HG03135 (cell line): ENCODE measurements around the gene PLEKHM1.

Experiments
- ATAC-seq: cut with Tn5 transposase; IDR thresholded peaks from one replicate; pipeline ENCODE4 v1.9.1; 2021; ENCODE audit warnings: mild to moderate bottlenecking, moderate library complexity; ENCODE audit not compliant: unreplicated experiment

The PLEKHM1 gene

GRCh38 chr17:45429339-45430005 is 61.0 kb downstream of the PLEKHM1 start:
- no peak for ATAC-seq

DNA sequence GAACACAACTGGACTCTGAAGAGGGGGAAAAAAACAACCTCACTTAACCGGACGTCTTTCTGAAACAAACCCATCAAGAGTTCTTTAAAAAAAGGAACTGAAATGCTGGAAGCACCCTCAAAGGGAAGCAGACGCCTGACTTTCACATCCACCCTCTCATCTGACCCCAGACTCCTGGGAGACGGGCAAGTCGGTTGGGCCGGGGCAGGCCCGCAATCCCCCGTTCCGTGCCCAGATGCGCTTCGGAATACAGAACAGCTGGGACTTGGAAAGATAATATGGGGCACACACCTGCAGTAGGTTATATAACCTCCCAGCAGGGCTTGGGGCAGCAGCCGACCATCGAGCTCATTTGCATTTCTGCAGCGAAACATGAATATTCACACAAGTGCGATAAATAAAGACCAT is 61.6 kb downstream of the PLEKHM1 start:
- ATAC-seq: no peak

- ATAC-seq: peak; percentile 45
These were observed 62.4 kb downstream of the PLEKHM1 start for GRCh38 chr17:45428050-45428617.

GRCh38 chr17:45427181-45427835 is 63.2 kb downstream of the PLEKHM1 start:
- ATAC-seq: no peak

- ATAC-seq: no peak
These were observed 64.0 kb downstream of the PLEKHM1 start for GRCh38 chr17:45426561-45426960.

- ATAC-seq: no peak
These were observed 64.5 kb downstream of the PLEKHM1 start for GRCh38 chr17:45425984-45426413.

GRCh38 chr17:45425125-45425983 is 65.2 kb downstream of the PLEKHM1 start:
- no peak for ATAC-seq

GRCh38 chr17:45424769-45425124 is 65.8 kb downstream of the PLEKHM1 start:
- ATAC-seq: no peak

DNA sequence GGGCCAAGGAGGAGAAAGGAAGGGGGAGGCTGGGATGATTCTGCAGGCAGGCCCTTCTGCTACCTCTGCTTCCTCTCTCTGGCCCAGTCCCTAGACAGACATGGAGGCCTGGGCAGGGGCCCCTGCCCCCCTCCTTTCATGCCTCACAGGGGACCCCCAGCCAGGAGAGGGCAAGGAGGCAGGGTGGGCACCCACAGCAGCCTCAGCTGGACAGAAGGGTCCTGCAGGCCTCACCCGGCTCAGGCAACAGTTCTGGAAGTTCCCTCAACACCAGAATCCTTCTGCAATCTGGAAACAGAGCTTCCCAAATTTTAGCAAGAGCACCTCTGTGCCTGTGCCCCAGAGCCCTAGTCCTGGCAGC is 66.6 kb downstream of the PLEKHM1 start:
- no peak for ATAC-seq

GRCh38 chr17:45423304-45423974 is 67.1 kb downstream of the PLEKHM1 start:
- ATAC-seq: no peak

DNA sequence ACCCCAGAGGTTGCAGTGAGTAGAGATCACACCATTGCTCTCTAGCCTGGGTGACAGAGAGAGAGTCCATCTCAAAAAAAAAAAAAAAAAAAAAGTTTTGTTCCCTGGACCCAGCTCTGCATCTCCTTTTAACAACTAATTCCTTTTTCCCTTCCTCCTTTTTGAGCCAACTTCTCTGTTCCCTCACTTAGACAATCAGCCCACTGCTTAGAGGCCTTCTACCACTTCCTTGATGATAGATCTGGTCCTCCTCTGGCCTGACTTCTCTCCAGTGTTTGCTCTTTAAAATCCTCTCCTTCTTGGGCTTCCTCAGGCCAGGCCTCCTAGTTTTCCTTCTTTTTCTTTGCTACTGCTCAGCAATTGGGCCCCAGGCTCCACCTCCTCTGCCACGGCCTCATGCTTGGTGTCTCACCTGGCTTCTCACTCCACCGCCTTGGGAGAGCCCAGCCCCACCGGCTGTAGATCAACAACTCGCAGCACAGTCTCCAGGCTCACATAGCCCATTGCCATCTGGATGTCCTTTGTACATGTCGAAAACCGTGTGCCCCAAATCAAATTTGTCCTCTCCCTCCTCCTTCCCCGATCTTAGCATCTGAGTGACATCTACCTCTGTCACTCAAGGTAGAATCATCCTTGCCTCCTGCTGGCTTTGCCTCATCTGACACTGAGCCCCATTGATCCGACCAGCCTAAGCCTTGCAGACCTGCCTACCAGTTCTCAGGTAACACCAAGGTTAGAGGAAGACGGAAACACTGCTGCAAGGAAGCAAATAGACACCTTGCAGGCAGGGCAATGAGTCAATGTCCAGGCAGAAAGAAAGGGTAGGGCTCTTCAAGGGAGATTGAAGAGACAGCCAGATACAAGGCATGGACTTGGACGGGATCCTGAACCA is 75.3 kb downstream of the PLEKHM1 start:
- ATAC-seq: no peak

- ATAC-seq: no peak
These were observed 77.0 kb downstream of the PLEKHM1 start for GRCh38 chr17:45413498-45413923.

GRCh38 chr17:45411348-45412105 is 79.0 kb downstream of the PLEKHM1 start:
- ATAC-seq: no peak

DNA sequence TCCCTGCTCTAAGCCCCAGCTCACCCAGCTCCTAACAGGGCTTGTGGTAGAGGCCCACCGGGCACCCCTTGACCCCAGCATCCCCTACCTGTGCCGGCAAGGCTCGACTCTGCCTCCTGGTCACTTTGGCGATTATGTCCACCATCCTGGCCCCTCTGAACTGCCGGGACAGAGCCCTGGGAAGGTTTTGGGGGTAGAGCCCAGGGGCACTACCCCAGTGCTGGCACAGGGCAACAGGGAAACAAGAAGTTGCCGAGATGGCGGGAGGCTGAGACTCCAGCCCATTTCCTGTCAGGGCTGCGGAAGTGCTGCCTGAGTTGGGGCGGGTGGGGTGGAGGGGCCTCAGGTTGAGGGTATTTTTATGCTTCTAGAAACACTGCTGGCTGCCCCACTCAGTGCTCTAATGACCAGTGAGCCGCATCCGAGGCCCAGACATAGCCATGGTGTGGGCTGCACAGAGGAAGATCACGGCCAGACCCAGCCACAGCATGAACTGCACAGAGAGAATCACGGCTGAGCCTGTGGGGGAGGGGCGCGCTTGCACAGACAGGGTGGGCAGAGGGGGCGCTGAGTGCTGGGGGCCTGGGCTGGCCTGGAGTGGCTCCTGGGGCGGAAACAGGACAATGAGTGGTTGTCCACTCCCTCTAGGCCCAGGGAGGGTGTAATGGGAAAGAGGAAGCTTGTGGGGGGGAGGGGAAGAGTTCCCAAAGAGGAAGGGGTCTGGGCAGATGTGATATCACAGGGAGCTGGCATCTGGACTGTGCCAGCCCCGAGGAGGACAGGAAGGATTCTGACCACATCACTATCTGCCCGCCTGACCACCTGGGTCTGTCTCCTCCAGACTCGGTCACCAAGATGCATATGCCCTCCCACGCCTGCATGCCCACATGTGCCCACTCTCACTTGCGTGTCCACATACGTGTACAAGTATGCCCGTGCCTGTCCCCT is 80.1 kb downstream of the PLEKHM1 start:
- peak; percentile 55 for ATAC-seq

DNA sequence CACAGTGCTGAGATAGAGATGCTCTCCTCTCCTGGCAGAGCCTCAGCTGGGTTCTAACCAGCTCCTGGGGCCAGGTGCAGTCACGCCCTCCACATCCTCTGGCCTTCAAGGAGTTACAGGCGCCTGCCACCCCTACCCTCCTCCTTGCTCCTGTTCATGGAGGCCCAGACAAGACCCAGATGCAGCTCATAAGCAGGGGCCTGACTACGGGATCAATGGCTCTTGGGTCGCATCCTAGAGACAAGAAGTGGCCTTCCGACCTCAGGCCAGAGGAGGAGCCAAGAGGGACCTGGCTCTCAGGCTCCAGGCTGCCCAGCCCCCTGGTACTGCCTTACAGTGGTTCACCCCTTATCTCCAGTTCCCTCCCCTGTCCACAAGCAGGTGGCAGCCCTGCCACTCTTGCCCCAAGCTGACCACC is 80.9 kb downstream of the PLEKHM1 start:
- no peak for ATAC-seq

- no peak for ATAC-seq
These were observed 81.7 kb downstream of the PLEKHM1 start for GRCh38 chr17:45408611-45409421.

- ATAC-seq: no peak
These were observed 84.4 kb downstream of the PLEKHM1 start for GRCh38 chr17:45406107-45406506.
